GM12878 (cell line): ENCODE results near the gene UBE2C. TPM values are rescaled to one million over a fixed set of nuclear protein-coding genes. Genes with fewer than 3 reads are reported as not detected.
A peak's percentile ranks its signal among the peaks of the same experiment; 100 is the strongest.

Experiments used
- BACH1 ChIP-seq: fragments of 450-650 bp; IDR thresholded peaks from 2 replicates; pipeline ENCODE4 v1.6.1; 2017; ENCODE audit warnings: mild to moderate bottlenecking, borderline replicate concordance
- CBFB ChIP-seq: IDR thresholded peaks from 2 replicates; pipeline ENCODE4 v1.6.1; 2016; ENCODE audit warnings: antibody characterized with exemption, low read depth
- CREB1 ChIP-seq: IDR thresholded peaks from 2 replicates; pipeline ENCODE4 v1.6.1; 2012; ENCODE audit warnings: low read depth, mild to moderate bottlenecking, inconsistent platforms
- CREM ChIP-seq: IDR thresholded peaks from 2 replicates; pipeline ENCODE4 v1.6.1; 2014; ENCODE audit warnings: antibody characterized with exemption, low read depth
- DPF2 ChIP-seq: fragments of 450-650 bp; IDR thresholded peaks from 2 replicates; pipeline ENCODE4 v1.6.1; 2017; ENCODE audit warnings: mild to moderate bottlenecking
- EP300 ChIP-seq, 2 experiments: fragments of 150-350 bp in 1 of 2; IDR thresholded peaks; 2 replicates each; pipeline ENCODE4 v1.6.1; 2011 to 2012; ENCODE audit warnings: low read depth in 2 of 2, low read length in 2 of 2, borderline replicate concordance in 1 of 2, improper control_type of control experiment in 1 of 2, inconsistent platforms in 1 of 2; ENCODE audit not compliant: control insufficient read depth in 1 of 2
- FOXK2 ChIP-seq: fragments of 450-650 bp; IDR thresholded peaks from 2 replicates; pipeline ENCODE4 v1.6.1; 2017; ENCODE audit warnings: mild to moderate bottlenecking, moderate library complexity
- HDAC2 ChIP-seq: fragments of 200-600 bp; sonication (generic); IDR thresholded peaks from 2 replicates; pipeline ENCODE4 v1.6.1; 2017
- HDAC6 ChIP-seq: fragments of 200-600 bp; sonication (generic); IDR thresholded peaks from one replicate; pipeline ENCODE4 v1.8.0; 2017; ENCODE audit warnings: antibody characterized with exemption; ENCODE audit not compliant: unreplicated experiment
- IKZF2 ChIP-seq, 2 experiments: fragments of 450-650 bp; IDR thresholded peaks; 2 replicates each; pipeline ENCODE4 v1.6.1; 2017; ENCODE audit warnings: mild to moderate bottlenecking in 2 of 2, moderate library complexity in 2 of 2
- LARP7 ChIP-seq: fragments of 450-650 bp; IDR thresholded peaks from 2 replicates; pipeline ENCODE4 v1.6.1; 2017; ENCODE audit warnings: mild to moderate bottlenecking
- MEF2A ChIP-seq: IDR thresholded peaks from 2 replicates; pipeline ENCODE4 v1.6.1; 2011; ENCODE audit warnings: low read depth, mild to moderate bottlenecking, low read length, moderate library complexity; ENCODE audit not compliant: insufficient read depth
- NFYB ChIP-seq: IDR thresholded peaks from 2 replicates; pipeline ENCODE4 v1.6.1; 2011; ENCODE audit warnings: low read depth, mild to moderate bottlenecking, low read length, improper control_type of control experiment, moderate library complexity; ENCODE audit not compliant: insufficient read depth
- NR2F1 ChIP-seq: fragments of 450-650 bp; conservative IDR thresholded peaks from 2 replicates; pipeline ENCODE4 v1.6.1; 2017; ENCODE audit warnings: mild to moderate bottlenecking
- RAD51 ChIP-seq: fragments of 450-650 bp; IDR thresholded peaks from 2 replicates; pipeline ENCODE4 v1.6.1; 2016; ENCODE audit warnings: moderate library complexity, mild to moderate bottlenecking, inconsistent platforms
- RB1 ChIP-seq: fragments of 450-650 bp; formaldehyde crosslinking; IDR thresholded peaks from 2 replicates; pipeline ENCODE4 v1.6.1; 2017; ENCODE audit warnings: mild to moderate bottlenecking, borderline replicate concordance
- SIN3A ChIP-seq: IDR thresholded peaks from 2 replicates; pipeline ENCODE4 v1.6.1; 2012; ENCODE audit warnings: low read depth, low read length, improper control_type of control experiment
- polyA plus RNA-seq, 11 experiments: library from polyadenylated mRNA; depleted of rRNA in 4 of 11; unstranded in 6 of 11; stranded (reverse) in 5 of 11; fragments of >200 nt; fragmentation: Nextera tagmentation in 4 of 11; fragmentation: Illumina TruSeq in 1 of 11; extraction: Ambion mirVana in 4 of 11; extraction: Trizol in 1 of 11; gene quantifications; 1 replicate in 1 of 11; 2 replicates in 10 of 11; pipeline versions ENCODE4 v1.2.1 to v1.2.3, GENCODE V29; 2011 to 2016; ENCODE audit warnings: inconsistent platforms in 2 of 11, missing spikeins in 2 of 11, low read depth in 1 of 11
- total RNA-seq, 4 experiments: library from RNA; depleted of rRNA in 3 of 4; stranded (reverse); fragments of >200 nt in 3 of 4; fragmentation: Illumina TruSeq in 1 of 4; extraction: Trizol in 1 of 4; gene quantifications; 2 replicates each; pipeline versions ENCODE4 v1.2.1 to v1.2.3, GENCODE V29; 2013 to 2021
- TF ChIP-seq, protein P1 (sequence below): IDR thresholded peaks from 2 replicates; pipeline ENCODE4 v1.6.1; 2012; ENCODE audit warnings: improper control_type of control experiment, low read depth, low read length; ENCODE audit not compliant: insufficient replicate concordance
- TF ChIP-seq, protein P2 (sequence below): fragments of 450-650 bp; IDR thresholded peaks from 2 replicates; pipeline ENCODE4 v1.6.1; 2017; ENCODE audit warnings: mild to moderate bottlenecking, low read depth, inconsistent platforms; ENCODE audit not compliant: poor library complexity, severe bottlenecking
- TF ChIP-seq, protein P3 (sequence below): fragments of 450-650 bp; IDR thresholded peaks from 2 replicates; pipeline ENCODE4 v1.6.1; 2014; ENCODE audit warnings: mild to moderate bottlenecking
- TF ChIP-seq, protein P4 (sequence below): fragments of 450-650 bp; IDR thresholded peaks from 2 replicates; pipeline ENCODE4 v1.6.1; 2016; ENCODE audit warnings: mild to moderate bottlenecking

UBE2C gene
- total and polyA plus RNA-seq, 10 of the 15 experiments (the other 5 are each of a cell fraction or from before 2014, with no cell fraction given): 86.2 to 412 (median 176) TPM

DNA sequence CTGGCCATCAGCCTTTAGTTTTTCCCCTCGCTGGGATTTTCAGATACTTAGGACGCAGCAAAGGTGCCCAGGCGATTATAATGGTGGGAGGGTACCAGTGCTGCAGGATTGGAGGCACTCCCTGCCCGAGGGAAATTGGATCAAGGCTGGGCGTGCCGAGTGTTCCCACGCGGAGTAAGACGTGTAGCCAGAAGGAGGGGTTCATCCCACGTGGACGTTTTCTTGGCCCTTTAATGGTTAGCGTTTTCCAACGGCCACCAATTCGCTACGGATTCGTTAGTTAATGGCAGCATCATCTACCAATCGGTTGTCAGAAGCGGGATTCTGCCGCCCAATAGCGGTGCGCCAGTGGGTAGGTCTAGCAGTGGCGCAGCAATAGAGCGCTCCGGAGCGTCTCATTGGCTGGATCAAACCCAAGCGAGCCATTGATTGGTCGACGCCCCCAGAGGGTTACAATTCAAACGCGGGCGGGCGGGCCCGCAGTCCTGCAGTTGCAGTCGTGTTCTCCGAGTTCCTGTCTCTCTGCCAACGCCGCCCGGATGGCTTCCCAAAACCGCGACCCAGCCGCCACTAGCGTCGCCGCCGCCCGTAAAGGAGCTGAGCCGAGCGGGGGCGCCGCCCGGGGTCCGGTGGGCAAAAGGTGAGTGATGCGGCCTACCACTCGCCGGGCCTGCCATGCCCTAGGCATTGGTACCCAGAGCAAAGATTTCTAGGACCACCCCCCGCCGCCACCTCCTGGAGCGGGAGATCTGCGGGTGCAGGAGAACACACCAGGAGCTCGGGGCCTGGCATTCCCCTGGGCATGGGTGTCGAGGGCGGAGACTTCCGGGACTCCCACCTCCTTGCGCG, at the start of gene UBE2C (continued):
- TF ChIP-seq, protein P1, sequence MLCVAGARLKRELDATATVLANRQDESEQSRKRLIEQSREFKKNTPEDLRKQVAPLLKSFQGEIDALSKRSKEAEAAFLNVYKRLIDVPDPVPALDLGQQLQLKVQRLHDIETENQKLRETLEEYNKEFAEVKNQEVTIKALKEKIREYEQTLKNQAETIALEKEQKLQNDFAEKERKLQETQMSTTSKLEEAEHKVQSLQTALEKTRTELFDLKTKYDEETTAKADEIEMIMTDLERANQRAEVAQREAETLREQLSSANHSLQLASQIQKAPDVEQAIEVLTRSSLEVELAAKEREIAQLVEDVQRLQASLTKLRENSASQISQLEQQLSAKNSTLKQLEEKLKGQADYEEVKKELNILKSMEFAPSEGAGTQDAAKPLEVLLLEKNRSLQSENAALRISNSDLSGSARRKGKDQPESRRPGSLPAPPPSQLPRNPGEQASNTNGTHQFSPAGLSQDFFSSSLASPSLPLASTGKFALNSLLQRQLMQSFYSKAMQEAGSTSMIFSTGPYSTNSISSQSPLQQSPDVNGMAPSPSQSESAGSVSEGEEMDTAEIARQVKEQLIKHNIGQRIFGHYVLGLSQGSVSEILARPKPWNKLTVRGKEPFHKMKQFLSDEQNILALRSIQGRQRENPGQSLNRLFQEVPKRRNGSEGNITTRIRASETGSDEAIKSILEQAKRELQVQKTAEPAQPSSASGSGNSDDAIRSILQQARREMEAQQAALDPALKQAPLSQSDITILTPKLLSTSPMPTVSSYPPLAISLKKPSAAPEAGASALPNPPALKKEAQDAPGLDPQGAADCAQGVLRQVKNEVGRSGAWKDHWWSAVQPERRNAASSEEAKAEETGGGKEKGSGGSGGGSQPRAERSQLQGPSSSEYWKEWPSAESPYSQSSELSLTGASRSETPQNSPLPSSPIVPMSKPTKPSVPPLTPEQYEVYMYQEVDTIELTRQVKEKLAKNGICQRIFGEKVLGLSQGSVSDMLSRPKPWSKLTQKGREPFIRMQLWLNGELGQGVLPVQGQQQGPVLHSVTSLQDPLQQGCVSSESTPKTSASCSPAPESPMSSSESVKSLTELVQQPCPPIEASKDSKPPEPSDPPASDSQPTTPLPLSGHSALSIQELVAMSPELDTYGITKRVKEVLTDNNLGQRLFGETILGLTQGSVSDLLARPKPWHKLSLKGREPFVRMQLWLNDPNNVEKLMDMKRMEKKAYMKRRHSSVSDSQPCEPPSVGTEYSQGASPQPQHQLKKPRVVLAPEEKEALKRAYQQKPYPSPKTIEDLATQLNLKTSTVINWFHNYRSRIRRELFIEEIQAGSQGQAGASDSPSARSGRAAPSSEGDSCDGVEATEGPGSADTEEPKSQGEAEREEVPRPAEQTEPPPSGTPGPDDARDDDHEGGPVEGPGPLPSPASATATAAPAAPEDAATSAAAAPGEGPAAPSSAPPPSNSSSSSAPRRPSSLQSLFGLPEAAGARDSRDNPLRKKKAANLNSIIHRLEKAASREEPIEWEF: peak; percentile 11
- peak; percentile 99 for TF ChIP-seq SIN3A
- no peak for TF ChIP-seq MEF2A
- TF ChIP-seq HDAC6: no peak
- TF ChIP-seq FOXK2: peak; percentile 8; the same call in 1 of the 2 replicates
- TF ChIP-seq LARP7: peak; percentile 62; the same call in 1 of the 2 replicates
- TF ChIP-seq IKZF2 (IDR thresholded peaks at IDR 0.05): no peak; a peak in 2 of 4 replicates
- TF ChIP-seq RAD51: peak; percentile 84
- peak; percentile 100 for TF ChIP-seq NFYB
- TF ChIP-seq, protein P2, sequence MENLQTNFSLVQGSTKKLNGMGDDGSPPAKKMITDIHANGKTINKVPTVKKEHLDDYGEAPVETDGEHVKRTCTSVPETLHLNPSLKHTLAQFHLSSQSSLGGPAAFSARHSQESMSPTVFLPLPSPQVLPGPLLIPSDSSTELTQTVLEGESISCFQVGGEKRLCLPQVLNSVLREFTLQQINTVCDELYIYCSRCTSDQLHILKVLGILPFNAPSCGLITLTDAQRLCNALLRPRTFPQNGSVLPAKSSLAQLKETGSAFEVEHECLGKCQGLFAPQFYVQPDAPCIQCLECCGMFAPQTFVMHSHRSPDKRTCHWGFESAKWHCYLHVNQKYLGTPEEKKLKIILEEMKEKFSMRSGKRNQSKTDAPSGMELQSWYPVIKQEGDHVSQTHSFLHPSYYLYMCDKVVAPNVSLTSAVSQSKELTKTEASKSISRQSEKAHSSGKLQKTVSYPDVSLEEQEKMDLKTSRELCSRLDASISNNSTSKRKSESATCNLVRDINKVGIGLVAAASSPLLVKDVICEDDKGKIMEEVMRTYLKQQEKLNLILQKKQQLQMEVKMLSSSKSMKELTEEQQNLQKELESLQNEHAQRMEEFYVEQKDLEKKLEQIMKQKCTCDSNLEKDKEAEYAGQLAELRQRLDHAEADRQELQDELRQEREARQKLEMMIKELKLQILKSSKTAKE: peak; percentile 75
- 0 out of 2 replicates have a peak, but pooled peaks have one; percentile 16 for TF ChIP-seq NR2F1
- peak; percentile 83 for TF ChIP-seq DPF2
- peak; percentile 32; the same call in 1 of the 2 replicates for TF ChIP-seq BACH1
- TF ChIP-seq RB1: no peak
- TF ChIP-seq HDAC2: peak; percentile 96
- peak; percentile 77 for TF ChIP-seq CREB1
- TF ChIP-seq CREM: peak; percentile 60; the same call in 1 of the 2 replicates
- TF ChIP-seq, protein P3, sequence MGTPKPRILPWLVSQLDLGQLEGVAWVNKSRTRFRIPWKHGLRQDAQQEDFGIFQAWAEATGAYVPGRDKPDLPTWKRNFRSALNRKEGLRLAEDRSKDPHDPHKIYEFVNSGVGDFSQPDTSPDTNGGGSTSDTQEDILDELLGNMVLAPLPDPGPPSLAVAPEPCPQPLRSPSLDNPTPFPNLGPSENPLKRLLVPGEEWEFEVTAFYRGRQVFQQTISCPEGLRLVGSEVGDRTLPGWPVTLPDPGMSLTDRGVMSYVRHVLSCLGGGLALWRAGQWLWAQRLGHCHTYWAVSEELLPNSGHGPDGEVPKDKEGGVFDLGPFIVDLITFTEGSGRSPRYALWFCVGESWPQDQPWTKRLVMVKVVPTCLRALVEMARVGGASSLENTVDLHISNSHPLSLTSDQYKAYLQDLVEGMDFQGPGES: peak; percentile 98
- TF ChIP-seq CBFB: peak; percentile 24; the same call in 1 of the 2 replicates
- no peak for TF ChIP-seq EP300 (IDR thresholded peaks at IDR 0.05; ENCODE audit: borderline replicate concordance in 1 of 2, control insufficient read depth in 1 of 2, low read depth in 2 of 2, low read length in 2 of 2)
- TF ChIP-seq, protein P4, sequence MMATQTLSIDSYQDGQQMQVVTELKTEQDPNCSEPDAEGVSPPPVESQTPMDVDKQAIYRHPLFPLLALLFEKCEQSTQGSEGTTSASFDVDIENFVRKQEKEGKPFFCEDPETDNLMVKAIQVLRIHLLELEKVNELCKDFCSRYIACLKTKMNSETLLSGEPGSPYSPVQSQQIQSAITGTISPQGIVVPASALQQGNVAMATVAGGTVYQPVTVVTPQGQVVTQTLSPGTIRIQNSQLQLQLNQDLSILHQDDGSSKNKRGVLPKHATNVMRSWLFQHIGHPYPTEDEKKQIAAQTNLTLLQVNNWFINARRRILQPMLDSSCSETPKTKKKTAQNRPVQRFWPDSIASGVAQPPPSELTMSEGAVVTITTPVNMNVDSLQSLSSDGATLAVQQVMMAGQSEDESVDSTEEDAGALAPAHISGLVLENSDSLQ: peak; percentile 99
